Right atrium auricular region (tissue), 2 donors: ENCODE results near the gene DOC2A. TPM values are rescaled to one million over a fixed set of nuclear protein-coding genes. Genes with fewer than 3 reads are reported as not detected.

Source experiments
- DNase-seq: peaks from one replicate; pipeline ENCODE4 v3.0.0-alpha.2; 2019; ENCODE audit warnings: low spot score
- H3K27ac ChIP-seq, 2 donors: fragments of 200-600 bp; sonication (generic); 1 replicate in 1 of 2; 2 replicates in 1 of 2; pipeline ENCODE4 v1.5.1; 2016 to 2019
- H3K27me3 ChIP-seq, 2 donors: fragments of 200-600 bp; sonication (generic); one replicate each; pipeline versions ENCODE4 v1.5.1 to v1.6.0; 2017 to 2019
- H3K36me3 ChIP-seq: fragments of 200-600 bp; sonication (generic); one replicate; pipeline ENCODE4 v1.5.1; 2016
- H3K4me1 ChIP-seq, 2 donors: fragments of 200-600 bp; sonication (generic); one replicate each; pipeline versions ENCODE4 v1.5.1 to v1.6.0; 2017 to 2019
- H3K4me3 ChIP-seq, 2 donors: fragments of 200-600 bp; sonication (generic); 1 replicate in 1 of 2; 2 replicates in 1 of 2; pipeline ENCODE4 v1.5.1; 2017 to 2019; ENCODE audit warnings: mild to moderate bottlenecking in 1 of 2, moderate library complexity in 1 of 2
- H3K9me3 ChIP-seq, 2 donors: fragments of 200-600 bp; sonication (generic); one replicate each; pipeline ENCODE4 v1.5.1; 2019
- total RNA-seq, 2 donors: library from RNA; depleted of rRNA; stranded (reverse); fragments of >200 nt; gene quantifications; one replicate each; pipeline ENCODE4 v1.1.0, GENCODE V29; 2016
- TF ChIP-seq, protein P1 (sequence below), 2 donors: fragments of 200-600 bp; sonication (generic); IDR thresholded peaks; one replicate each; pipeline ENCODE4 v1.5.1; 2019; ENCODE audit warnings: antibody characterized with exemption in 2 of 2

DOC2A gene
- total RNA-seq, 2 donors from 2014 or later: not detected

DNA sequence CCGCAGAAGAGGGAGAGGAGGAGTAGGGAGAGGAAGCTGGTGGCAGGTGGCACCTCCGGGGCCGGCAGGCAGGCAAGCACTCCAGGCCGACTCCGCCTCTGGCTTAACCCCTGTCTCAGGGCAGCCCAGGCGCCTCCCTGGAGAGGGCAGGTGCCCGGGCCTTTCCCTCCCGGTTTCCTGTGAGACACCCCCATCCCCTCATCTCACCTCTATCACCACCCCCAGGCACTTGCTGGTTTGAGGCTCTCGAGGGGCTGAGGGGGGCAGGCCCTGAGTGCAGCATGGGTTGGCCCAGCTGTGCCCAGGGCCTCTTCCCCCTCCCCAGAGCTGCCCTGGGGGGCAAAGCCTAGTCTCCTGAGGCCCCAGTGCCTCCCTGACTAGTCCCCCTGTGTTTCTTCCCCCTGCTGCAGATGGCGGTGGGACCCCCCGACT, 6.0 kb downstream of the DOC2A start:
- no peak overlapping the region for H3K27ac ChIP-seq
- no peak for DNase-seq
- TF ChIP-seq, protein P1, sequence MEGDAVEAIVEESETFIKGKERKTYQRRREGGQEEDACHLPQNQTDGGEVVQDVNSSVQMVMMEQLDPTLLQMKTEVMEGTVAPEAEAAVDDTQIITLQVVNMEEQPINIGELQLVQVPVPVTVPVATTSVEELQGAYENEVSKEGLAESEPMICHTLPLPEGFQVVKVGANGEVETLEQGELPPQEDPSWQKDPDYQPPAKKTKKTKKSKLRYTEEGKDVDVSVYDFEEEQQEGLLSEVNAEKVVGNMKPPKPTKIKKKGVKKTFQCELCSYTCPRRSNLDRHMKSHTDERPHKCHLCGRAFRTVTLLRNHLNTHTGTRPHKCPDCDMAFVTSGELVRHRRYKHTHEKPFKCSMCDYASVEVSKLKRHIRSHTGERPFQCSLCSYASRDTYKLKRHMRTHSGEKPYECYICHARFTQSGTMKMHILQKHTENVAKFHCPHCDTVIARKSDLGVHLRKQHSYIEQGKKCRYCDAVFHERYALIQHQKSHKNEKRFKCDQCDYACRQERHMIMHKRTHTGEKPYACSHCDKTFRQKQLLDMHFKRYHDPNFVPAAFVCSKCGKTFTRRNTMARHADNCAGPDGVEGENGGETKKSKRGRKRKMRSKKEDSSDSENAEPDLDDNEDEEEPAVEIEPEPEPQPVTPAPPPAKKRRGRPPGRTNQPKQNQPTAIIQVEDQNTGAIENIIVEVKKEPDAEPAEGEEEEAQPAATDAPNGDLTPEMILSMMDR (IDR thresholded peaks at IDR 0.05): no peak
- H3K4me3 ChIP-seq: no peak overlapping the region
- no peaks in the 10 kb centered on the region for H3K36me3 ChIP-seq
- peaks cover under 1 to 5% of the 10 kb centered on the region in 2 donors for H3K27me3 ChIP-seq
- peaks cover 0 to 7% of the 10 kb centered on the region in 2 donors for H3K4me1 ChIP-seq
- no peaks in the 10 kb centered on the region for H3K9me3 ChIP-seq

DNA sequence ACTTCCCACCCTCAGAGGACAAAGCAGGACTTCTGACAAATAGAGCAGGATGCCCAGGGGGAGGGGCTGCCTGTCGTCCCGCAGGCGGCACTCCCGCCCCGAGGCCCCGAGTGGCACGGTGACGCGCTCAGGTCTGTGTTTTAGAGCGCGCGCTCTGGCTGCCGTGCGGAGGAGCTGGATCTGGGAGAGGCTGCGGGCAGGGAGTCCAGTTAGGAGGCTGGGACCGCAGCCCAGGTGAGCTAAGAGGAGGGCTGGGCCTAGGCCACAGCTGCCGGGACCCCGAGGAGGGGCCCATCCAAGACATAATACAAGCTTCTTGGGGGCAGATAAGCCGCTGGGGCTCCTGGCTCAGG, 6.4 kb downstream of the DOC2A start:
- no peak for DNase-seq
- Histone ChIP-seq H3K36me3 (no peaks in the 10 kb centered on the region), H3K9me3 (no peaks in the 10 kb centered on the region), H3K27ac (no peak overlapping the region), H3K4me1 (peaks cover 0 to 5% of the 10 kb centered on the region in 2 donors), H3K4me3 (no peak overlapping the region), H3K27me3 (peaks cover 0 to 3% of the 10 kb centered on the region in 2 donors)
- TF ChIP-seq, protein P1 (IDR thresholded peaks at IDR 0.05): no peak

DNA sequence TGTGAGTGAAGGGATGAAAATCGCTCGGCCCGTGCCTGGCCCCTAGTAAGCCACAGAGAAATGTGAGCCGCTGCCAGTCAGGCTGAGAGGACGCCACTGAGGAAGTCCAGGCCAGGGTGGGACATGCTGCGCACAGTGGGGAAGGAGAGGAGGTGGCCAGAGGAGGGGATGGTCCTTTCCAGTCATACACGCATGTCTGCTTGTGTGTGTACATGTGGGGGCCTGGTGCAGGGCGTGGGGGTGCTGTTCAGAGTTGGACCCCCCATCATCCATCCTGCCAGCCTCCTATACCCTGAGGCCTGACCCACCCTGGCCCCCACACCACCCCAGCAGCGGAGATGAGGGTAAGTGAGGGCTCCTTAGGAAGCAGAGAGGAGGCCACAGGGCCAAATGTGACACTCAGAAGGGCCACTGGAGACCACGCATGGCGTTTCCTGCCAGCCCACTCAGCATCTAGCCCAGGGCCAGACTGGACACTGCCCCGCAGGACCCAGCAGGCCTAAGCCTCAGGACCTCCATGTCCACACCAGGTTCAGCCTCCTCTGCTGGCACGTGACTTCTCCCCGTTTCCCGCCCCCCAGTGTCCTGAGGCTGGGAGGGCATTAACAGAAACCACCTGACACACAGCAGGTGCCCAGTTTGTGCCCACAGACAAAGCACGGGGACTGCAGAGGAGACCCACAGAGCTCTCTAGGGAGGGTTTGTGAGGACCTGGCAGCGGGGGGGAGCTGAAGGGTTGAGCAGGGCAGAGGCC, 7.0 kb downstream of the DOC2A start:
- Histone ChIP-seq H3K27ac (no peak overlapping the region), H3K4me1 (peaks cover 0 to 5% of the 10 kb centered on the region in 2 donors), H3K9me3 (no peaks in the 10 kb centered on the region), H3K27me3 (no peaks in the 10 kb centered on the region), H3K4me3 (no peak overlapping the region), H3K36me3 (no peaks in the 10 kb centered on the region)
- TF ChIP-seq, protein P1 (IDR thresholded peaks at IDR 0.05): no peak
- no peak for DNase-seq

DNA sequence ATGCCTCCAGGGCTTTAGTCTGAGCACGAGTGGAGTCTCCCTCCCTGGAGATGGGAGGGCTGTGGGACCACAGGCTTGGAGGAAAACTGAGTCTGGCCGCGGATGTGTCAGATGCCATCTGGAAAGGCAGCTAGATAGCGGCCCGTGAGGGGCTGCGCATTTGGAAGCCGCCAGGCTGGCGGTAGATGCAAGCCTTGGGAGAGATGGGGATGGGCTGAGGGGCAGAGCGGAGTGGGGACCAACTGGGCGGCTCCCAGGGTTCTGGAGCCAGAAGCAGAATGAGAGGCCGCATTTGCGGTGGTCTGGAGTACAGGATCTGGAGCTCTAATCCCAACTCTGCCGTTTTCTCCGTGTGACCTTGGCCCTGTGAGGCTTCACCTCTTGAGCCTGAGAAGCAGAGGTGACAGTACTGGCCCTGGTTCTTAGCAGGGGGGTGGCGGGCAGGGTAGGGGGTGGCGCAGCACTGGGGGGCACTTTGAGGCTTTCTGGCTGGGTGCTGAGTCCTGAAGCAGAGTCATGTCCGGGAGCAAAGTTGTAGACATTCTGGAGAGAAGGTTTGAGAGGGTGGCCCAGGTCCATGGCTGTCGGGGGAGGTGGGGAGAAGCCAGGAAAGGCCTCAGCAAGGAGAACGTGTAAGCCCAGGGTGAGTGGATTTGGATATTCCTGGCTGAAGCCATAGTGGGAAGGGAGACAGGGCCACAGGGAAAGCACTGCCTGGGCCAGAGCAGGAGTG, 8.0 kb downstream of the DOC2A start:
- peaks cover 0 to 5% of the 10 kb centered on the region in 2 donors for H3K4me1 ChIP-seq
- no peaks in the 10 kb centered on the region for H3K36me3 ChIP-seq
- no peak for DNase-seq

DNA sequence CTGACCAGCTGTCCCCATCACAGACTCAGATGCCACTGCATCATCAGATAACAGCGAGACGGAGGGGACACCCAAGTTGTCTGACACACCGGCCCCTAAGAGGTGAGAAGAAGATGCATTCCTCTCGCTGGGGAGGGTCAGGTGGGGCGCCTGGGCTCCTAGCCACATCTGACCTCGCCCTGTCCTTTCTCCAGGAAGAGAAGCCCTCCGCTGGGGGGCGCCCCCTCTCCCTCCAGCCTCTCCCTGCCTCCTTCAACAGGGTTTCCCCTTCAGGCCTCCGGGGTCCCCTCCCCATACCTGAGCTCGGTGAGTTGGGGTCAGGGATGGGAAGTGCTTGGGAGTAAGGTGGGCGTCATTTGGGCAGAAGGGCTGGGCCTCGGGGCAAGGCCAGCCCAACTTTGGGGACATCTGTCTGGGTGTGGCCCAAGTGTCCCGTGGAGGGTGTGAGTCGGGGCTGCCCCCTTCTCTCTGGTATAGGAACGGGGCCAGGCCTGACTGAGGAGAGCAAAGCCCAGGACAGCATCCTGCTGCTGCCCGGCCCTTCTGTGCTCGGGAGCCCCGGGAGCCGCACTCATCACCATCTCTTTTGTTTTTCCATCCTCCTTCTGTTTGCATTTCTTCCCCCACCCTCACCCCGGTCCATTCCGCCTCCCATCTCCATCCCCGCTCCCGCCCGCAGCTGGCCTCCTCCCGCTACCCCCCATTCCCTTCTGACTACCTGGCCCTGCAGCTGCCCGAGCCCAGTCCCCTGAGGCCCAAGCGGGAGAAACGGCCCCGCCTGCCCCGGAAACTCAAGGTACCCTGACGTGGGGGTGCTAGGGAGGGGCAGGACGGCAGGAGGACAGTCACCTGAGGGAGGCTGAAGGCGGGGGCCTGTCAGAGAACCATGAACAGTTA, 9.8 kb downstream of the DOC2A start:
- Histone ChIP-seq H3K27me3 (no peaks in the 10 kb centered on the region), H3K36me3 (no peaks in the 10 kb centered on the region), H3K27ac (no peak overlapping the region), H3K4me1 (peaks cover 0 to 13% of the 10 kb centered on the region in 2 donors), H3K9me3 (no peaks in the 10 kb centered on the region), H3K4me3 (no peak overlapping the region)
- TF ChIP-seq, protein P1 (IDR thresholded peaks at IDR 0.05): no peak
- DNase-seq: no peak

More for the DNA sequence above, 8.0 kb downstream of the DOC2A start:
- H3K27me3 ChIP-seq: no peaks in the 10 kb centered on the region
- H3K27ac ChIP-seq: no peak overlapping the region
- no peak overlapping the region for H3K4me3 ChIP-seq
- TF ChIP-seq, protein P1 (IDR thresholded peaks at IDR 0.05): no peak
- H3K9me3 ChIP-seq: no peaks in the 10 kb centered on the region
